Stimulated activated CD8-positive, alpha-beta memory T cell treated with anti-CD3 and anti-CD28 coated beads, Interleukin-2, amount 100 ng/mL, for 1 hour (primary cell): ENCODE measurements around the gene NKAIN2.
"Not testable (repeated sequence)": the region's sequence is repeated elsewhere in the genome, so short reads cannot be mapped to it uniquely, and the experiment has no call there.

Source experiments
- DNase-seq, 2 donors: peaks; one replicate each; pipeline ENCODE4 v3.0.0-alpha.2; 2020; ENCODE audit warnings: low read depth in 2 of 2

The NKAIN2 gene

DNA sequence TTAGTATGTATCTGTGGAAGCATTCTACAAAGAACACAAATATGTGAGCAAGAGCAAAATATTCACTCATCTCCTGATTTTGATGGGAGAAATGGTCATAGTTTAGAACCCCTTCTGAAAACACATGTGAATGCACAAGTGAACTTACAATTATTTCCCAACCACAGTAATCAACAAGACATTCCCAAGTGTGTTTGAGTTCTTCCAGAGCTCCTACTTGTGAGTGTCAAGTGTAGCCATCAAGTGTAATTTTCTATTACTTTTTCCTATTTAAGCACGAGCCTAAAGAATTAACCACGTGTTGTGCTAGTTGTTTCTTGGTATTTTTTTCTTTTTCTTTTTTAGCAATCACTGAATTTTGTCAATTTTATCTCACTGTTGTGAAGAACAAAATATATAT is 402.3 kb downstream of the NKAIN2 start:
- no peak for DNase-seq

DNA sequence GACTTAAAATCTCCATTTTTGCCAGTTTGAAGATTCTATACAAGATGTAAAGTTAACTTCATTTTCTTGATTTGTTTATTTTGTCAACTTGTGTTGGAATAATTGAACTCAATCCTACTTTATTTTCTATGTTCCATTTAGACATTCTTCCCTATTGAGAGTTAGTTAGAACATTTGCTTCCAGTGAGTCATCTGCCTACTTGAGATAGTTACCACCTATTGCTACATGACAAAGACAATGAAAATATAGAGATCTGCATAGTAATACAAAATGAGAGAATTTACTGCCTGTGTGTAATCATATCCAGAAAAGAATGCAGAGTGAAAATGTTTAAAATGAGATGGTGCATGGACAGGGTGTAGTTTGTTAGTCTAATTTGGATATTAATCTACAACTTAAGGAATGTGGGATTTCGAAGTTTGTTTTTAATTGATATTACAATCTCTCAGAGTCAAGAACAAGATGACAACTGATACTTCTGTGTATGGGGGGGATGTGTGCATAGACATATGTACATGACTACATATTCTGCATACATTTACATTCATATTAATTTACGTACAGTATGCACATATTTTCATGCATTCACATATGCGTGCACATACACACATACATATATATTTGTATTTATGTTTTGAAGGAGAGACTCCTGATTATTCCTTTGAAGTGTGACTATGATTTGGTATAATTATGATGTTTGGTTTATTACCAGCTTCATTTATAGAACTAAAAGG is 420.1 kb downstream of the NKAIN2 start:
- no peak for DNase-seq

GRCh38 chr6:124226396-124226795 is 422.7 kb downstream of the NKAIN2 start:
- DNase-seq: no peak

DNA sequence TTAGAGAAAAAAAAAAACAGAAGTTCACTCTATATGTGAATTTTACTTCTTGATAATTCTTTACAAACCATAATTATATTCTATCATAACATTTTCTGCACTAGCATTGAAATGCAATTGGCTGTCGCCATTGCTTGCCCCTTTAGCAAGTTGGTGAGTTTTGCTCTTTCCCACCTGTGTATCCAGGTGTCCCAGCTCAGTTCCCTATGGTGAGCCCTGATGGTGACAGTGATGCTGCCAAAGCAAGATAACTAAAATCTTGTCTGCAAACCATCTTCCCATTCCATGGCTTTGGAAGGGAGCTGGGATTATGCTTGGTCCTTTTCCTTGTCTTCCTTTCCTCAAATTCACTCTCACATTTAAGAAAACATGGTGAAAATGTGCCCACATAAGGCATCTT is 429.6 kb downstream of the NKAIN2 start:
- DNase-seq: no peak

DNA sequence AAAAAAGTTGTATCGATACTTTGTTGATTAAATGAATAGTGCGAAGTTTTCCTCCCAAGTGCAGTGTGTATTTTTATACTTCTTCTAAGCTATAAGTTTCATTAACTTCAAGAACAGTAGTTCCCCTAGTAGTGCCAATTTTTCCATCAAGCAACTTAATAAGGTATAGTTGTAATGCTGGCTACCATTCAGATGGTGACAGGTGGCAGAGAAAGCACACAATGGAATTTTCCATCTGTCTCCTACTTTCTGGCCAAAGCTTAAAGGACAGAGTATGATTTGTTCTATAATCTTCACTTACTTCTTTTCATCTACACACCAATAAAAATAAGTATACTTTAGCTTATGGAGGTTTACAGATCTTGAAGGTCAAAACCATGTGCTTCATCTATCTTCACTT is 431.1 kb downstream of the NKAIN2 start:
- no peak for DNase-seq

- DNase-seq: no peak
These were observed 434.2 kb downstream of the NKAIN2 start for GRCh38 chr6:124237911-124238310.

DNA sequence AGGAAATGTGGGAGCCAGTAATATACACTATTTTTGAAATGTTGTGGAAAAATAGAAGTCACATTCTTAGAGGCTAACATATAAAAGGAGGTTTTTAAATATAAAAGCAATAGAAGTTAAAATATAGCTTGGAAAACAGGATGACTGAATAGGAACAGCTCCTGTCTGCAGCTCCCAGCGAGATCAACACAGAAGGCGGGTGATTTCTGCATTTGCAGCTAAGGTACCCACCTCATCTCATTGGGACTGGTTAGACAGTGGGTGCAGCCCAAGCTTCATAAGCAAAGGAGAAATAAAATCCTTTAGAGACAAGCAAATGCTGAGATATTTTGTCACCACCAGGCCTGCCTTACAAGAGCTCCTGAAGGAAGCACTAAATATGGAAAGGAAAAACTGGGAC is 434.7 kb downstream of the NKAIN2 start:
- not testable (repeated sequence) for DNase-seq

DNA sequence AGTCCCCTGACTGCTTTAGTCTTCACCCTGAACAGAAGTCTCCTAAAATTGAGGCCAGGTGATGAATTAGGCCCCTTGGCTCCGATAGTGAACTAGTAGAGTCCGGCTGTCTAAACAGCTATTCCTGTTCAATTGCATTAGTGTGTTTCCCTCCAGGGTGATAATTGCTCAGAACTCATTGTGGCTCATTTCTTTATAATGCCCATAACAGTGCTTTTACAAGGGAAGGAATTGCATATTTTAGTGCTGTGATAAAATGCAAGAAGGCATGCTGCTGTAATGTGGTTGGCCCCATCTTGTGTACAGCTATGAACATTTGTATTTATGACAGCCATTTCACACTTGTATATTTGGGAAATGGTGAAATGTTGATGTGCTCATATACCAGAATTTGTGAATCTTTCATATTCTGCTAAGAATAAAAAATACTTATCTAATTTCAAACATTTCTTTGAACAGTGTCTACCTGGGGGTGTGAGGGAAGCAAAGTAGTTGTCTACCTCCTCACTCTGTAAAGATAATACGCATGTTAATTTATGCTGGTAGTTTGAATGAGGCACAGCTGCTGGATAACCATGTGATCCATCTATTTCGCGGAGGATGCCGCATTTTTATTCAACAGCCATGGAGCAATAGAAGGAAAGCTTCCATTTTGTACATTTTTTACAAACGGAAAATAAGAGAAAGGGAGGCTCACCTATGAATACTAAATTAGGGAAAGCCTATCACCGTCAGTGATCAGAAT is 451.4 kb downstream of the NKAIN2 start:
- no peak for DNase-seq

DNA sequence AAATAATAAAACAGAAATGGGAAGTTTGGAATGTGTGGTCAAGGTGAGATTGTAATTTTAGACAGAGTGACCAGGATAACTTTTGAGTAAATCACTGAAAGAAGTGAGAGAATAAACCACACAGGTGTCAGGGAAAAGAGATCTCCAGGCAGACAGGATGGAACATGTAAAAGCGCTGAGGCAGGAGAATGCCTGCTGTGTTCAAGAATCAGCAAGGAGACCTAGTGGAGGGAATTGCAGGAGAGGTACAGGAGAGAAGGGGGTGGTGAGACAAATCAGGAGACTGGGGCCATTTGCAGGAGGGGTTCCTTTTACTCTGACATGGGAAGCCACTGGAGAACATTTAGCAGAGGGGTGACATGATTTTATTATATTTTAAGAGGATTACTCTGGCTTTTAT is 456.7 kb downstream of the NKAIN2 start:
- DNase-seq: no peak

GRCh38 chr6:124269733-124270132 is 466.1 kb downstream of the NKAIN2 start:
- DNase-seq: no peak

DNA sequence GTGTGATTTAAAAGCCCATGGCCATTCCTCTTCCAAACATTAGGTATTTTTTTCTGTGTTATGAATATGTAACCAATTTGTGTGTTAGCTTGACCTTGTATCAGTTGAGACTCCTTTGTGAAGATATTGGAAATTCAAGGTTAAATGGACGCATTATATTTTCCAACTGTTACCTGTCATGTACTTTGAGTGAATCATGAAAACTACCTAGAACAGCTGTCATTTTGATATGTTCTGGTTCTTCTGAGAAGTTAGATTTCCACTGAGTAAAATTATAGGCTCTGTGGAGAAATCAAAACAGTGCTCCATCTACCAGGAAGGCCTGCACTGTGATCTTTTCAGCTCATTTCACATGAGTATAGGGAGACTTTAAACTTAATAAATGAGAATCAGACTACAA is 470.0 kb downstream of the NKAIN2 start:
- DNase-seq: no peak

DNA sequence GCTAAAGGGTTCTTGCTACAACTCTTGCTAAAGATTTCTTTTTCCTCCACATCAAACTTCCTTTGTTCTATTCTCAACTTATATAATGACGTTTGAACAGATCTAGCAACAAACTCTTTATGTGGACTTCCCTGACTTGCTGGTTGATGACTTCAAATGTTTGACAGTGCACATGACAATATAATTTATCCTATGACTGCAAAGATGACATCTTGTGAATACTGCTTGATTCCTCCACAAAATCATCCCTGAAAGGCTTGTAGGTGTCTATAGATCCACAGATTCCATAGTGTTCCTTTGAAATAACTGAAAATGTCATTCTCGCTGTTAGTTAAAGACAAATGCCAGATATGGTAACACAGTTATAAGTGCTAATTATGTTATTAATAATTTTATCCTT is 478.9 kb downstream of the NKAIN2 start:
- no peak for DNase-seq

- DNase-seq: no peak
These were observed 479.8 kb downstream of the NKAIN2 start for GRCh38 chr6:124283486-124283885.

- no peak for DNase-seq
These were observed 481.5 kb downstream of the NKAIN2 start for GRCh38 chr6:124285146-124285545.

DNA sequence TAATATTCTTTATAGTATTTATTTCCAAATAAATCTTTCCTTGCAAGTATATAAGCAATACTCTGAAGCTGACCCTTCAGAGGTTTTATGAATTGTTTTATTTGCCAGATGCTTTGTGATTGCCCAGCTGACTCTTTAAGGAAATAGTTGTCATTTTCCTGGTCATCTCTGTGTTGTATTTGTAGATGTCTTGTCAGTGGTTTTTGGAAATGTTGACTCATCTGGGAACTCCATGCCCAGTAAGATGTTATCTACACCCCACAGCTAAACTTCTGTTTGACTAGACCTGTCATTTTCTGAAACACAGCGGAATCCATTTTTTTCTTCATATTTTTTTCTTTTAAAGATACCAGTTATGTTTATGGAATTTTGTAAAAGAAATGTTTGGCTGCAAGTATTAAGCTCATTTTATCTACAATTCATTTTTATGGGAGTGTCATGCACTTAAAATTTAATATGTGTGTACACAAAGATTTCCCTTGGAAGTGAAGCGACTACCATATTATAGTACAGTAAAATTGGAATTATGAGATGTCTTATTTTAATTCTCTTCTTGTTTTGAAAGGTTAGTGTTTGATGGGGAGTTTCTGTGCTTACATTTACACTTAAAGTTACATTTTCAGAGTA is 491.0 kb downstream of the NKAIN2 start:
- no peak for DNase-seq

DNA sequence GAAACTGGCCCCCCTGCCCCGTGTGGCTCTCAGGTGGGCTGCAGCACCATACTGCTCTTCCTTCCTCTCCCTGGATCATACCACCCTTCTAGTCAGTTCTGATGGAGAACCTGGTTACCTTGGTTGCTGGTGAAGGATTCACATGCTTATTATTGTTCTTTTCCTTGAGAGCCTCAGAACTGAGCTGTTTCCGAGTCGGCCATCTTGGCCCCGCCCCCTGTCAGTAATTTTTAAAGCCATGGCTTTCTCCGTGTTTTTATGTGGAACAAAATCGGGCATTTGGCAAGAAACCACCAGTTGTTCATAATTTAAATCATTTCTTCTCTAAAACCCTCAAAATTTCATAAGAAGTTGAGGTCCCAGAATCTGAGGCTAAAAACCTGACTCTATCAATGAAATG is 493.8 kb downstream of the NKAIN2 start:
- DNase-seq: no peak

DNA sequence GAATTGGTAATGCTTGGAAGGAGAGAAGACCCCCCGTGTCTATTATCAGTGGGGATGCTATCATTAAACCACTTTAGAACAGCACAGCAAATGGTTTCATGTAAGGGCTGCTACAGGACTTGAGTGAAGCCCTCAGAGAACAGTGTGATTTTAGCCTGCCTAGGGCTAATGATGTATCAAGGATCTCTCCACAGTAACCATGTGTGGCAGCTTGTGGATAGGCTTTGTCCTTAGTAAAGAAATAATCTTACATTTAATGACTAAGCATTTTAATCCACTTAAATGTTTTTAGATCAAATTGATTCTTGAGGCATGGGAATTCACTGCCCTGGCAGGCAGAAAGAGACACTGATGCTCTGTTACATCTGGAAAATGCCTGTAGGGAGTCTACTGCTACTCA is 495.1 kb downstream of the NKAIN2 start:
- no peak for DNase-seq

DNA sequence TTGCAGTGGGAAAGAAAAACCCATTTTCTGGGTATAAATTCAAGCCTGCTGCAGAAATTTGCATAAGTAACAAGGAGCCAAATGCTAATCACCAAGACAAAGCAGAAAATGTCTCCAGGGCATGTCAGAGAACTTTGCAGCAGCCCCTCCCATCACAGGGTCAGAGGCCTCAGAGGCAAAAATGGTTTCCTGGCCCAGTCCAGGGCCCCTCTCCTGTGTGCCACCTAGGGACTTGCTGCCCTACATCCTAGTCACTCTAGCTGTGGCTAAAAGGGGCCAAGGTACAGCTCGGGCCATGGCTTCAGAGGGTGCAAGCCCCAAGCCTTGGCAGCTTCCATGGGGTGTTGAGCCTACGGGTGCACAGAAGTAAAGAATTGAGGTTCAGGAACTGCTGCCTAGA is 497.2 kb downstream of the NKAIN2 start:
- not testable (repeated sequence) for DNase-seq

DNA sequence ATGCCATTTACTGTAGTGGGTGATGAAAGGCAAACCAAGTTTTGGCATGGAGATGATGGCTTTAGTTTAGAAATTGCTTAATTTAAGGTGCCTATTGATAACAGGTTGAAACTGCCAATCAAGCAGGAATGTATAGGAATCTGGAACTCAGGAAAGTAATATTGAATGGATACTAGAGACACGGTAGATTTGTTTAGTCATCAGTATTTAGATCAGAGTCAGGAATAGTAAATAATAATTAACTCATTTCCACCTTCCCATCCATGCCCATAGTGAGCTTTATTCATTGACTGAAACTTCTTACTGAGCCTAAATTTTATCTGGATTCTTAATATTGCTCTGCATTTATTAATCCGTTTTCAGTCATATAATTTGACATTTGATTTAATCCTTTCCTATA is 500.3 kb downstream of the NKAIN2 start:
- no peak for DNase-seq

DNA sequence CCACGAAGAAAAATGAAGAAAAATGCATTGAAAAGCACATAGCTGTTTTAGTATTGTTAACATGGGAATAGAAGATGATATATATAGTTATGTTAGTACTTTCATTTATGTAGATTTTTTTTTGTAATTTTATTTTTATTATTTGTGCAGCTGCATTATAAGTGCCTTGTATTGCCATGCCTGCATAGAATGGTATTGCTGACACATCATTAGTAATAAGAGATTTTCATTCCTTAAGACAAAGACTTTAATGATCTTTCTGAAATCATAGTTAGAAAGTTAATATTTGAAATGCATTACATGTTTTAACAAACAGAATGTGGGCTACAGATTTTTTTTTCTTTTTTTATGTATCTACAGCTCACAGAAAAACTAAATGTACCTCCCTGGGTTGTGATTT is 506.5 kb downstream of the NKAIN2 start:
- no peak for DNase-seq

GRCh38 chr6:124319410-124319809 is 515.7 kb downstream of the NKAIN2 start:
- DNase-seq: no peak

DNA sequence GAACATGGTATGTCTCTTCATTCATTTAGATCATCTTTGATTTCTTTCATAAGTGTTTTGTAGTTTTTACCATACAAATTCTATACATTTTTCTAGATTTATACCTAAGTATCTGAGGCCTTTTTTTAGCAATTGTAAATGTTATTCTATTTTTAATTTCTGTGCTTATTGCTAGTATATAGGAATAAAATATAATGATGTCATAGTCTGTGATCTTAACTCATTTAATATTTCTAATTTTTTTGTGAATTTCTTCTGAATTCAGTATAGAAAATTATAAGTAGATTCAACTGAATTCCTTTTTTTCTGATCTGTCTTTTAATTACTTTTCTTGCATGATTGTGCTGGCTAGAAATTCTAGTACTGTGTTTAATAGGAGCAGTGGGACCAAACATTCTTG is 520.6 kb downstream of the NKAIN2 start:
- no peak for DNase-seq

DNA sequence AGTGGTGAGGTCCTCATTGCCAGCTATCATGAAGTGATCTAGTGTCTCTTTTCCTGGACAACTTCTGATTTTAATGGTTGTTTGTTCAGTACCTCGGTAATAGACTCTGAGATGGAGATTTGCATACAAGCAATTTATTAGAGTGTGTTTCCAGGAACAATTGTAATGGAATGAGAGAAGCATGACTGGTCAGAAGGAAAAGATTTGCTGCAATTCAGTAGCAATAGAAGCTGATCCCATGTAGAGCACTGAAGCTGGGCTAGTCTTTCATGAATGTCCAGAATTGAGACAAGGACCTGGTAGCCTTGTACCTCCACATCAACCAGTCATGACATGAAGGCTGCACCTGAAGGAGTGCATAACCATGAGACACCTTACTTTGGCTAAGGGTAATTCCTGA is 526.5 kb downstream of the NKAIN2 start:
- DNase-seq: no peak
